SW480 (cell line): ENCODE measurements around the gene CCNJL.
"Not testable (repeated sequence)": the region's sequence is repeated elsewhere in the genome, so short reads cannot be mapped to it uniquely, and the experiment has no call there.

Experiments used
- DNase-seq: peaks from one replicate; pipeline ENCODE4 v3.0.0-alpha.2; 2016; ENCODE audit warnings: low spot score

Gene CCNJL, protein sequence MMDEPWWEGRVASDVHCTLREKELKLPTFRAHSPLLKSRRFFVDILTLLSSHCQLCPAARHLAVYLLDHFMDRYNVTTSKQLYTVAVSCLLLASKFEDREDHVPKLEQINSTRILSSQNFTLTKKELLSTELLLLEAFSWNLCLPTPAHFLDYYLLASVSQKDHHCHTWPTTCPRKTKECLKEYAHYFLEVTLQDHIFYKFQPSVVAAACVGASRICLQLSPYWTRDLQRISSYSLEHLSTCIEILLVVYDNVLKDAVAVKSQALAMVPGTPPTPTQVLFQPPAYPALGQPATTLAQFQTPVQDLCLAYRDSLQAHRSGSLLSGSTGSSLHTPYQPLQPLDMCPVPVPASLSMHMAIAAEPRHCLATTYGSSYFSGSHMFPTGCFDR

GRCh38 chr5:160312134-160312959, at the start of gene CCNJL:
CCNJL (minus strand) TSS chr5:160312564; CDS start chr5:160311923, 641 bp downstream.
- DNase-seq: peak; percentile 91

GRCh38 chr5:160361624-160362228, 49.4 kb upstream of the CCNJL start:
- no peak for DNase-seq

GRCh38 chr5:160360310-160360709, 47.9 kb upstream of the CCNJL start:
- DNase-seq: no peak

GRCh38 chr5:160359816-160360215, 47.5 kb upstream of the CCNJL start:
- no peak for DNase-seq

GRCh38 chr5:160359242-160359641, 46.9 kb upstream of the CCNJL start:
- no peak for DNase-seq

GRCh38 chr5:160357861-160358411, 45.6 kb upstream of the CCNJL start:
- DNase-seq: no peak

GRCh38 chr5:160357394-160357793, 45.0 kb upstream of the CCNJL start:
- no peak for DNase-seq

GRCh38 chr5:160356550-160357347, 44.4 kb upstream of the CCNJL start:
- DNase-seq: no peak

DNA sequence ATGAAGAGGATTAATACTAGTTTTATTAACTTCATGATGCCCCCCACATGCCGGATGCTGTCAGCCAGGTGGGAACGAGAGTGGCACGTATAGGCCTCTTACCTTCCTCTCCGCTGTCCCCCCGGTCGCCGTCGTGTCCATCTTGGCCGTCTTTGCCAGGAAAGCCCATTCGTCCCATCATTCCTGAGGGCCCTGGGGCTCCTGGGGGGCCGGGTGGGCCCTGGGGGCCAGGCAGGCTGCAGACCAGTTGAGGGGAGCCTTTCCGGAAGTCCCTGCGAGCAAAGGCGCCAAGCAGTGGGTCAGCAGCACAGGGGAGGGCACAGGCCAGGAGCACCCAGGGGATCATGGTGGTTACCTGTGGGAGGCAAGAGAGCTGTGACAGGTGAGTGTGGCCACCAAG, 42.3 kb upstream of the CCNJL start:
- no peak for DNase-seq

DNA sequence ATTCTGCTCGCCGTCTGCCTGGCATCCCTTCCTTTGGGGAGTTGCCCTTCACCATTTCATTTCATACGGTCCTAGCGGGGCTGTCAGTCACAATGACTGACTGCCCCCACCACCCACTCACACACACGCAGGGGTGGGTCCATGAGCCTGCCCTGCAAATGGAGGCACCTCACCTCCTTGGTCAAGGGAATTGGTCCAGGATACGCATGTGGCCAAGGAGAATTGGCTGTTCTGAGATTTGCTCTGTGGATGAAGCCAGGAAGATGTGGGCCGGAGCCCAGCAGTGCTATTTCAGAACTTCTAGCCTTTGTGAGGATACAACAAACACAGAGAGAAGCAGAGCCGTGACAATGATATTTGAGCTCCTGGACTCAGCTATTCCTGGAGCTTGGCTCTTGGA, 41.0 kb upstream of the CCNJL start:
- no peak for DNase-seq

- DNase-seq: no peak
Observed at GRCh38 chr5:160352308-160352707, 39.9 kb upstream of the CCNJL start.

DNA sequence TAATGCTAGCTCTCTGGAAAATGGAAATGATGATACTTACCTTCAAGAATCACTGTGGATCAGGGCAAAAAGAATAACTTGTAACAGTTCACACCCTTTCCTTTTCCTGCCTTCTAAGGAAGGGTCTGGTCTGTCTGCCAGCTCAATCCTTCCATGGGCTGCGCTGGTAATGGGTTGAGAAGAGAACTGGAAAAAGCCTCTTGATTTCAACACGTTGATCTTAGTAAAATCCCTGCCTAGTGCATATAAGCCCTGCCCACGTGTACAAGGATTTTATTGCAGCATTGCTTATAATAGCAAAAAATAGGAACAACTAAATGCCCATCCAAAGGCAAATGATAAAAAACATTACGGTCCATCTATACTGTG, 37.6 kb upstream of the CCNJL start:
- no peak for DNase-seq

- no peak for DNase-seq
Observed at GRCh38 chr5:160349249-160349934, 37.0 kb upstream of the CCNJL start.

DNA sequence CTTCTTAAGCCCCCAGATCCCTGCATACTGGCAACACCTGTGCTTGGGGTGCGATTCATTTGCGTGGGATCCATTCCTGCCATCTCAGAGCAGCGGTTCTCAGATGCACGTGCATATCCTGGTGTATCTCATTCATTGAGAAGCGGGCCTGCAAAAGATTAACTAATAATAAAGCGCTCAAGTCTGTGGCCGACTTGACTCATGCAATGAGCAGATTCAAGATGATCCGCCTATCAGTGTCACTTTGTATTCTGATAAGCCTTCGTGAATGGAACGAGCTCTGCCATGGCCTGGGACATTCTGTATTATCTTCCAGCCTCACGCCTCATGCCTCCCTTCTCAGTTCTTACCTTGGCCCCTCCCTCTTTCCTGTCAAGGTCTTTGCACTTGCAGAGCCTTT, 35.7 kb upstream of the CCNJL start:
- DNase-seq: no peak

- DNase-seq: no peak
Observed at GRCh38 chr5:160347448-160347847, 35.1 kb upstream of the CCNJL start.

DNA sequence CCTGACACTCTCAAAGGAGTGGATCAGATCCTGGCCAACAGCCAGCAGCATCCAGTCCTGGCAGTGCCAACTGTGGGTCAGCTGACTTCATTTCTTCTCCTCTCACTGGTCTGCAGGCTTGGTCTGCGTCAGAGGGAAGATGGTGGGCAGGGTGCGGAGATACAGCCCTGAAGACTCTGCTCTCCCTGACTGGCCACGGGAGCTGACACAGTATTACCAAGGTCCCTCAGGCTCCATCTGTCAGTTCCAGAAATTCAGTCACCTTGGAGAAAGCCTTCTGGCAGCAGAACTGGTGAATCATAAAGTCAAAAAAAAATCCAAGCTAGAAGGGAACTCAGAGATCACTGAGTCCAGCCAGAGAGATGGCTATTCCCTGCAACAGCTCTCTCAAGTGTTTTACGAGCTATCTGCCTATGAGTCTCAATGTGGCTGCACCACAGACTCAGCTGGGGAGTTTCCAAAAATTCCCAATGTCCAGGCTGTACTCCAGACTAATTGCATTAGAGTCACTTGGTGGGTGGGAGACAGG, 30.1 kb upstream of the CCNJL start:
- DNase-seq: no peak

- no peak for DNase-seq
Observed at GRCh38 chr5:160341309-160341870, 29.0 kb upstream of the CCNJL start.

DNA sequence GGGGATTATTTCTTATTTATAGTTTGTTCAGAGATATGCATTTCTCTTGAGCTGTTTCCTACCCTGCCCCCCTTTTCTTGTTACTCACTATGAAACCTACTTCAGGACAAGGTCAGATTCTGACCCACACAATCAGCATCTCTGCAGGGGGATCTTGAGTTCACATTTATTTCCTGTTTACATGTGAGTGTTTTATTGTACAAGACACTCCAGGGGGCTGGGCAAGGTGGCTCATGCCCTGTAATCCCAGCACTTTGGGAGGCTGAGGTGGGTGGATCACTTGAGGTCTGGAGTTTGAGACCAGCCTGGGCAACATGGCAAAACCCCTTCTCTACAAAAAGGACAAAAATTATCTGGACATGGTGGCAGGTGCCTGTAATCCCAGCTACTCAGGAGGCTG, 28.1 kb upstream of the CCNJL start:
- not testable (repeated sequence) for DNase-seq

DNA sequence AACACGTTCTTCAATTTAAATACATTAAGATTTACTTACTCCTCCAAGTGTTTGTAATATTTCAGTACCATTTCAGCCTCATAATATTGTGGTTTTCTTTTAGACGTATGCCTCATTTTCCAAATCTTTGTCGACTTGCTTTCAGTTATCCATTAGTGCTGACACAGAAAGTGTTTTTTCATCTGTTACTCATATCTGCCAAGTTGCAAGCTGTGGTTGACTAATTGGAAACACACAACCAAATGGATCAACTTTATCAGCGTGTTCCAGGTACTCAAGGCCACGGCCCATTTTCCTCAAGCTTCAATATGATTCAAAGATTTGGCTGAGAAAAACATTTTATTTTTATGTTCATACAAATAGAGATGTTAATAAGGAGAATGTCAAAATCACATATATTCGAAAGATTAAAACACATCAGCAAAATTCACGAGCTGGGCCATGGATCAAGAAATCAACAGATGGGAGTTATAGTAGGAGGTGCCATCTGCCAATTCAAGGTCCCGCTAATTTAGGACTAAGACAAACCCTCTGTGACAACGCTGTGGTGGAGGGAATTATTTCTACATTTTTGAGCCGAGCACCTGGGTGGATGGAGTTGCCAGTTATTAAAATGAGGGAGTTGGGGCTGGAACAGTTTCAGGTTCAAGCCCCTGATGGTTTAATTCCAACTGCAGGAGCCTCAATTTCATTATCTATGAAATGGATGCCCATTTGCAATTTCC, 27.2 kb upstream of the CCNJL start:
- DNase-seq: no peak

GRCh38 chr5:160334716-160335115, 22.4 kb upstream of the CCNJL start:
- DNase-seq: not testable (repeated sequence)
